Neutrophil (primary cell): ENCODE data around the gene ZNF570.

Experiments
- H3K27ac ChIP-seq: fragments of 200-600 bp; sonication (generic); 2 replicates; pipeline ENCODE4 v1.5.1; 2016; ENCODE audit warnings: mild to moderate bottlenecking, moderate library complexity
- H3K27me3 ChIP-seq: fragments of 200-600 bp; sonication (generic); 2 replicates; pipeline ENCODE4 v1.6.0; 2016; ENCODE audit warnings: mild to moderate bottlenecking
- H3K36me3 ChIP-seq: fragments of 200-600 bp; sonication (generic); 2 replicates; pipeline ENCODE4 v1.5.1; 2017
- H3K4me1 ChIP-seq, 2 experiments: fragments of 200-600 bp in 1 of 2; sonication (generic) in 1 of 2; 1 replicate in 1 of 2; 2 replicates in 1 of 2; pipeline versions ENCODE4 v1.5.1 to v1.6.1; 2013 to 2016; ENCODE audit warnings: low read depth in 1 of 2, low read length in 1 of 2, mild to moderate bottlenecking in 1 of 2, moderate library complexity in 1 of 2; ENCODE audit not compliant: control insufficient read depth in 1 of 2, insufficient read depth in 1 of 2
- H3K4me3 ChIP-seq, 2 experiments: fragments of 200-600 bp in 1 of 2; sonication (generic) in 1 of 2; 1 replicate in 1 of 2; 2 replicates in 1 of 2; pipeline ENCODE4 v1.5.1; 2013 to 2016; ENCODE audit warnings: low read depth in 1 of 2, low read length in 1 of 2, mild to moderate bottlenecking in 1 of 2, moderate library complexity in 1 of 2
- H3K9me3 ChIP-seq: fragments of 200-600 bp; sonication (generic); 2 replicates; pipeline ENCODE4 v1.5.1; 2016
- TF ChIP-seq, protein P1 (sequence below): fragments of 200-600 bp; sonication (generic); IDR thresholded peaks from 2 replicates; pipeline ENCODE4 v1.5.1; 2016; ENCODE audit warnings: antibody characterized with exemption

ZNF570 gene

DNA sequence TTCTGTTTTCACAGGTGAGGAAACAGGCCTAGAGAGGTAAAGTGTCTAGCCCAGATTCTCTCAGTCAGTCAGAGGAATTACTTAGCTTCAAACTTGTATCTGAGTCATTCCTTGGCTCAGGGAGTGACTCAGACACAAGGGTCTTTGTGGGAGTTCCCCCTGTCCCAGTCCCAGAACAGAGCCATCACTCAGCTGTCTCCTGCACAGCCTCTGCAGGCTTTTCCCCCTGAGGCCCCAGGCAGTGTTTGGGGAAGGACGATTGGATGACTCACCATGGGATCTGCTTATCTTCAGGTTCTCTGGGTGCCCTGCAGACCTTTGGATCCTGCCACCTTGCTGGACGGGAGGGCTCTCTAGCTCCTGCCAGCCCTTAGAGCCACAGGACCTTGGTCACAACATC, 50.7 kb downstream of the ZNF570 start:
- no peaks in the 10 kb centered on the region for H3K36me3 ChIP-seq
- H3K27me3 ChIP-seq, result no peaks in the 10 kb centered on the region
- H3K27ac ChIP-seq, result no peak overlapping the region
- peaks cover 12% of the 10 kb centered on the region for H3K9me3 ChIP-seq
- no peaks in the 10 kb centered on the region for H3K4me1 ChIP-seq
- no peak overlapping the region for H3K4me3 ChIP-seq
- TF ChIP-seq, protein P1, sequence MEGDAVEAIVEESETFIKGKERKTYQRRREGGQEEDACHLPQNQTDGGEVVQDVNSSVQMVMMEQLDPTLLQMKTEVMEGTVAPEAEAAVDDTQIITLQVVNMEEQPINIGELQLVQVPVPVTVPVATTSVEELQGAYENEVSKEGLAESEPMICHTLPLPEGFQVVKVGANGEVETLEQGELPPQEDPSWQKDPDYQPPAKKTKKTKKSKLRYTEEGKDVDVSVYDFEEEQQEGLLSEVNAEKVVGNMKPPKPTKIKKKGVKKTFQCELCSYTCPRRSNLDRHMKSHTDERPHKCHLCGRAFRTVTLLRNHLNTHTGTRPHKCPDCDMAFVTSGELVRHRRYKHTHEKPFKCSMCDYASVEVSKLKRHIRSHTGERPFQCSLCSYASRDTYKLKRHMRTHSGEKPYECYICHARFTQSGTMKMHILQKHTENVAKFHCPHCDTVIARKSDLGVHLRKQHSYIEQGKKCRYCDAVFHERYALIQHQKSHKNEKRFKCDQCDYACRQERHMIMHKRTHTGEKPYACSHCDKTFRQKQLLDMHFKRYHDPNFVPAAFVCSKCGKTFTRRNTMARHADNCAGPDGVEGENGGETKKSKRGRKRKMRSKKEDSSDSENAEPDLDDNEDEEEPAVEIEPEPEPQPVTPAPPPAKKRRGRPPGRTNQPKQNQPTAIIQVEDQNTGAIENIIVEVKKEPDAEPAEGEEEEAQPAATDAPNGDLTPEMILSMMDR, result no peak

DNA sequence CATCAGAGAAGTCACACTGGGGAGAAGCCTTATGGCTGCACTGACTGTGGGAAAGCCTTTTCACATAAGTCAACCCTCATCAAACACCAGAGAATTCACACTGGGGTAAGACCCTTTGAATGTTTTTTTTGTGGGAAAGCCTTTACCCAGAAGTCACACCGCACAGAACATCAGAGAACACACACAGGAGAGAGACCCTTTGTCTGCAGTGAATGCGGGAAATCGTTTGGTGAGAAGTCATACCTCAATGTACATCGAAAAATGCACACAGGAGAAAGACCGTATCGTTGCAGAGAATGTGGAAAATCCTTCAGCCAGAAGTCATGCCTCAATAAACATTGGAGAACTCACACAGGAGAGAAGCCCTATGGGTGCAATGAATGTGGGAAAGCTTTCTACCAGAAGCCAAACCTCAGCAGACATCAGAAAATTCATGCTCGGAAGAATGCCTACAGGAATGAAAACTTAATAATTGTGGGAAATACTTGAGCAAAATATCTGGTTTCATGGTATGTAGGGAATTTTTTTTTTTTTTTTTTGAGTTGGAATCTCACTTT, 68.3 kb downstream of the ZNF570 start:
- Histone ChIP-seq H3K9me3 (peaks cover 38% of the 10 kb centered on the region), H3K27me3 (no peaks in the 10 kb centered on the region), H3K27ac (no peak overlapping the region), H3K4me1 (no peaks in the 10 kb centered on the region), H3K36me3 (no peaks in the 10 kb centered on the region), H3K4me3 (no peak overlapping the region)
- TF ChIP-seq, protein P1, result no peak
